CD4-positive, alpha-beta T cell treated with Interferon alpha-2 for 1 hour (primary cell): ENCODE measurements around the gene GTSE1.

Experiments
- DNase-seq, 2 donors: peaks; one replicate each; pipeline ENCODE4 v3.0.0-alpha.2; 2020 to 2022

GTSE1 gene

GRCh38 chr22:46367707-46368191, 71.1 kb downstream of the GTSE1 start:
- DNase-seq = peak; percentile 62 to 75

- DNase-seq = no peak
These were observed 71.8 kb downstream of the GTSE1 start for GRCh38 chr22:46368422-46368821.

GRCh38 chr22:46368871-46369715, 72.4 kb downstream of the GTSE1 start:
- DNase-seq = no peak

- DNase-seq = peak in 1 of 2 donors; percentile 16
These were observed 73.3 kb downstream of the GTSE1 start for GRCh38 chr22:46369716-46370583.

- peak; percentile 51 to 70 for DNase-seq
These were observed 74.1 kb downstream of the GTSE1 start for GRCh38 chr22:46370584-46371291.

- DNase-seq = no peak
These were observed 75.1 kb downstream of the GTSE1 start for GRCh38 chr22:46371623-46372226.

- no peak for DNase-seq
These were observed 76.0 kb downstream of the GTSE1 start for GRCh38 chr22:46372686-46373085.

- peak; percentile 36 to 58 for DNase-seq
These were observed 76.5 kb downstream of the GTSE1 start for GRCh38 chr22:46373159-46373558.

- DNase-seq = peak; percentile 5 to 35
These were observed 77.4 kb downstream of the GTSE1 start for GRCh38 chr22:46373921-46374662.

GRCh38 chr22:46374663-46375474, 78.2 kb downstream of the GTSE1 start:
- no peak for DNase-seq

- no peak for DNase-seq
These were observed 79.4 kb downstream of the GTSE1 start for GRCh38 chr22:46376111-46376510.

GRCh38 chr22:46376908-46377524, 80.3 kb downstream of the GTSE1 start:
- no peak for DNase-seq

GRCh38 chr22:46377525-46378425, 81.1 kb downstream of the GTSE1 start:
- no peak for DNase-seq

GRCh38 chr22:46378426-46379065, 81.9 kb downstream of the GTSE1 start:
- DNase-seq = no peak

GRCh38 chr22:46379066-46379930, 82.6 kb downstream of the GTSE1 start:
- DNase-seq = no peak

- no peak for DNase-seq
These were observed 83.4 kb downstream of the GTSE1 start for GRCh38 chr22:46380069-46380468.
